Mucosa of descending colon (tissue), 3 donors: ENCODE data around the gene HHAT. TPM values are rescaled to one million over a fixed set of nuclear protein-coding genes. Genes with fewer than 3 reads are reported as not detected.
A peak's percentile ranks its signal among the peaks of the same experiment; 100 is the strongest.

ENCODE experiments used
- ATAC-seq: fragments of 200-7000 bp; cut with Tn5 transposase; one replicate; pipeline ENCODE4 v1.9.1; 2020; ENCODE audit warnings: mild to moderate bottlenecking, moderate library complexity
- DNase-seq, 3 donors: peaks; one replicate each; pipeline ENCODE4 v3.0.0-alpha.2; 2020
- H3K36me3 ChIP-seq: fragments of 200-600 bp; one replicate; pipeline ENCODE4 v1.8.0; 2021; ENCODE audit warnings: low read depth, mild to moderate bottlenecking
- H3K4me1 ChIP-seq: fragments of 200-600 bp; one replicate; pipeline ENCODE4 v1.8.0; 2021; ENCODE audit warnings: low read depth, mild to moderate bottlenecking
- H3K4me3 ChIP-seq: fragments of 200-600 bp; one replicate; pipeline ENCODE4 v1.8.0; 2021; ENCODE audit warnings: mild to moderate bottlenecking
- H3K9me3 ChIP-seq: fragments of 200-600 bp; one replicate; pipeline ENCODE4 v1.8.0; 2021; ENCODE audit warnings: mild to moderate bottlenecking
- CTCF ChIP-seq: fragments of 200-600 bp; IDR thresholded peaks from one replicate; pipeline ENCODE4 v1.8.0; 2022; ENCODE audit warnings: antibody characterized with exemption, mild to moderate bottlenecking
- intact Hi-C, 2 donors: fragments of 100-400 bp; cut with DNase I in 1 of 2; cut with micrococcal nuclease in 1 of 2; formaldehyde crosslinking; loops; one replicate each; pipeline versions ENCODE4 v1.11.0 to v1.11.1; 2022; cut with DNase I, micrococcal nuclease
- total RNA-seq, 3 donors: library from RNA; stranded (reverse); fragmentation: NEBNext Ultra II Directional in 2 of 3; extraction: Animal tissue kit (Norgen Biotek cat#: 25700) in 2 of 3; gene quantifications; one replicate each; pipeline versions ENCODE4 v1.2.1 to v1.2.4, GENCODE V29; 2021 to 2023
- donor health status: DM: no; HTN: no; CAD: no; lungs with moderate emphysema.
- donor health status: DM: no; HTN: no; CAD: no.
- donor health status: DM: no; HTN: yes; CAD: no.

The HHAT gene
- total RNA-seq, 3 donors from 2014 or later, result 4.1 to 8.6 (median 5.9) TPM

DNA sequence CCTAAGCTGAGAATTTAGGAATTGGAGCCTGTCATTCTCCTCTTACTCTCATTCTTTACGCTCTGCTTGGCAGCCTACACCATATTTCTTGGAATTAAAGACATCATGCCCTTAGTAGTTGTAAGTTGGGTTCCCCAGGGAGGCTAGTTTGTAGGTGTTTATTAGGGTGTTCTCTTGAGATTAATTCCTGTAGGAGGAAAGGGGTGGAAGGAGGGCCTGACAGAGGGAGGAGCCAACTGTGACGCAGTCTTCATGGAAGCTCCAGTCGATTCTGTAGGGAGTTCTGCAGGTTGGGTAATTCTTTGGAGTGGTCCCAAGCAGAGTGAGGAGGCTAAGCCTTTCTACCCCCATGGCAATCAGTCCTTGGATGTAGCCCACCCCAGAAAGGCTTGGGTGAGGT is 111.4 kb downstream of the HHAT start:
- TF ChIP-seq CTCF, result no peak
- Histone ChIP-seq H3K4me3 (no peak overlapping the region), H3K36me3 (no peaks in the 10 kb centered on the region), H3K9me3 (no peaks in the 10 kb centered on the region), H3K4me1 (no peaks in the 10 kb centered on the region)
- ATAC-seq (no peak), DNase-seq (no peak)
- intact Hi-C loops, result no loop called here

DNA sequence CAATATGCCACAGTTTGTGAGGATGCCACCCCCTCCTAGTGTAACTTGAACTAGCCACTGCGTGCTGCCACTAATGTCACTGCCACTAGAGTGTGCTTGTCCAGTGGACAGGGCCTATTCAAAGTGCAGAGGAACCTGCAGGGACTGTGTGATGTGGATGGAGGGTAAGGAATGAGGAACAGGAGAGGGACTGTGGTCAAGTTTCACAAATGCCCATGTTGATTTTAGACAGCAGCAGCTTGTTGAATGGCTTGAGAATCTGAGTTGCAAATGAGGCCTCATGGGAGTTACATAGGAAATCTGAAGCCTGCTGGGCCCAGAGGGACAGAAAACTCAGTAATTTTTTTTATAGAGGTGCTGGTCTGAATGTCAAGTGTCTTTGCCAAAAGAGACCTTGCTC is 112.3 kb downstream of the HHAT start:
- Histone ChIP-seq H3K36me3 (no peaks in the 10 kb centered on the region), H3K4me1 (no peaks in the 10 kb centered on the region), H3K4me3 (no peak overlapping the region), H3K9me3 (no peaks in the 10 kb centered on the region)
- intact Hi-C loops, result no loop called here
- no peak for DNase-seq
- ATAC-seq, result no peak
- no peak for TF ChIP-seq CTCF

GRCh38 chr1:210445485-210445884 is 116.8 kb downstream of the HHAT start:
- intact Hi-C loops, result no loop called here
- H3K4me3 ChIP-seq, result no peak overlapping the region
- H3K4me1 ChIP-seq, result no peaks in the 10 kb centered on the region
- no peak for ATAC-seq
- no peaks in the 10 kb centered on the region for H3K36me3 ChIP-seq
- TF ChIP-seq CTCF, result no peak
- DNase-seq, result no peak
- no peaks in the 10 kb centered on the region for H3K9me3 ChIP-seq

DNA sequence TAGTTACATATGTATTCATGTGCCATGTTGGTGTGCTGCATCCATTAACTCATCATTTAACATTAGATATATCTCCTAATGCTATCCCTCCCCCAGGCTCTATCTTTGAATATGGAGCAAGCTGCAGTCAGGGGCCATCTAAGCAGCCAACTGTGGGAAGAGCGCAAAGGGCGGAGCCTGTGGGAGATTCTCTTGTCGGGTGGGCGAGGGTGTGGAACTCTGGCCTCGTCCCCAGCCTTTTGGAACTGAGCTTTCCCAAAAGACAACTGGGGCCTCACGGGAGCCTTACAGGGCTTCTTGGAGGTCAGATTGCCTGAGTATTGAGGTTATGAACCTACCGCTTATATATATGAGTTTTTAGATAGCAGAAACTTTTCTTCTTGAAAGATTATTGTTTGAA is 117.2 kb downstream of the HHAT start:
- Histone ChIP-seq H3K4me1 (no peaks in the 10 kb centered on the region), H3K9me3 (no peaks in the 10 kb centered on the region), H3K36me3 (no peaks in the 10 kb centered on the region), H3K4me3 (no peak overlapping the region)
- no peak for TF ChIP-seq CTCF
- no peak for ATAC-seq
- intact Hi-C loops, result no loop called here
- DNase-seq, result no peak

GRCh38 chr1:210446479-210446878 is 117.8 kb downstream of the HHAT start:
- H3K9me3 ChIP-seq, result no peaks in the 10 kb centered on the region
- H3K4me1 ChIP-seq, result no peaks in the 10 kb centered on the region
- TF ChIP-seq CTCF, result no peak
- peak in 1 of 3 donors; percentile 6 for DNase-seq
- no peak overlapping the region for H3K4me3 ChIP-seq
- no peaks in the 10 kb centered on the region for H3K36me3 ChIP-seq
- intact Hi-C loops, result no loop called here
- ATAC-seq, result peak; percentile 45

- intact Hi-C loops, result no loop called here
- ATAC-seq (no peak), DNase-seq (no peak)
- TF ChIP-seq CTCF, result no peak
- Histone ChIP-seq H3K4me1 (no peaks in the 10 kb centered on the region), H3K36me3 (no peaks in the 10 kb centered on the region), H3K4me3 (no peak overlapping the region), H3K9me3 (no peaks in the 10 kb centered on the region)
Observed at GRCh38 chr1:210447456-210448057, 118.9 kb downstream of the HHAT start.
